Measurements from ENCODE around the gene CNST. TPM values are rescaled to one million over a fixed set of nuclear protein-coding genes. Genes with fewer than 3 reads are reported as not detected.
A peak's percentile ranks its signal among the peaks of the same experiment; 100 is the strongest.

Gene CNST
- total and polyA plus RNA-seq, 2 of the 13 experiments (the other 11 are each of a cell fraction or from before 2014, with no cell fraction given): 6.3 to 12.4 TPM

DNA sequence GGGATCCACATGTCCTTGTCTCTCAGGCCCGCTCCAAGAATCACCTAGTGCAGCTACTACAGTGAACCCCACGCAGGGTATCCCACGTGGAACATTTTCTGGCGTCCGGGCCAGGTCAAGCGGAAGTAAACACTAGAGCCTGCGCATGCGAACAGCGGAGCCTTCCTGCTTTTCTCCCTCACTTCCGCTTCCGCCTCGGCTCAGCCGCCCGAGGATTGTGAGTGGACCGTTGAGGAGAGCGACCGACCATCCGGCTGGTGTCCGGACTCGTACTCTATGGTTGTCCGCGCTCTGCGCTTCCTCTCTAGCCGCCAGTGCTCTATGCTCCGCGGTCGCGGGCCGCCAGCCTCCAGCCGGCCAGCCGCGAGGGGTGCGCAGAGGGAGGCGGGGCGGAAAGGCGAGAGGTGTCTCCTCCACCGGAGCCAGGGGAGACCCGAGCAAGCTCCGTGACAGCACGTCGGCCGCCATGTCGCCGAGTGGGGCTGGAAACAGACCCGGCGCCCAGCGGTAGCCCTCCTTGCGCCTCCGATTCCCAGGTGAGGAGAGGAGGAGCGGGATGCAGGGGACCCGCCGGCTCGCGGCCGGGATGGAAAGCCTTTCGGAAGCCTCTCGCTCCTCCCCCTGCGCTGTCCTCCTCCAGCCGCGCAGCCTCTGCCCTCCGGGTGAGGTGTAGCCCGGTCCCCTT lies at the start of gene CNST, which contains the start of gene TFB2M (continued):
- TF ChIP-seq SRSF9 (IDR thresholded peaks at IDR 0.05; ENCODE audit: borderline replicate concordance, insufficient read depth, low read depth, low read length, poor library complexity, severe bottlenecking) (no peak), ZNF3 (CRISPR knock-in tag; IDR thresholded peaks at IDR 0.05) (no peak), KDM5B (CRISPR knock-in tag; IDR thresholded peaks at IDR 0.05; ENCODE audit: borderline replicate concordance) (peak; percentile 89), MAF1 (CRISPR knock-in tag; IDR thresholded peaks at IDR 0.05; ENCODE audit: borderline replicate concordance) (no peak; the same call in 1 of the 2 replicates), JUN (CRISPR knock-in tag; IDR thresholded peaks at IDR 0.05) (no peak), MAFK (conservative IDR thresholded peaks at IDR 0.05 in 1 of 2, IDR thresholded peaks at IDR 0.05 in 1 of 2; ENCODE audit: low read length in 2 of 2) (no peak), POLR2G (IDR thresholded peaks at IDR 0.05; ENCODE audit: low read depth, low read length) (peak; percentile 90), SUZ12 (IDR thresholded peaks at IDR 0.05; ENCODE audit: low read depth, low read length) (no peak), KLF12 (CRISPR knock-in tag; IDR thresholded peaks at IDR 0.05; ENCODE audit: borderline replicate concordance) (no peak), ZNF234 (CRISPR knock-in tag; conservative IDR thresholded peaks at IDR 0.05) (no peak), SAP130 (CRISPR knock-in tag; IDR thresholded peaks at IDR 0.05; ENCODE audit: low read depth) (peak; percentile 99), FLYWCH1 (CRISPR knock-in tag; IDR thresholded peaks at IDR 0.05) (no peak), TCF7 (IDR thresholded peaks at IDR 0.05; ENCODE audit: low read depth) (no peak)
- TF ChIP-seq, protein P1, sequence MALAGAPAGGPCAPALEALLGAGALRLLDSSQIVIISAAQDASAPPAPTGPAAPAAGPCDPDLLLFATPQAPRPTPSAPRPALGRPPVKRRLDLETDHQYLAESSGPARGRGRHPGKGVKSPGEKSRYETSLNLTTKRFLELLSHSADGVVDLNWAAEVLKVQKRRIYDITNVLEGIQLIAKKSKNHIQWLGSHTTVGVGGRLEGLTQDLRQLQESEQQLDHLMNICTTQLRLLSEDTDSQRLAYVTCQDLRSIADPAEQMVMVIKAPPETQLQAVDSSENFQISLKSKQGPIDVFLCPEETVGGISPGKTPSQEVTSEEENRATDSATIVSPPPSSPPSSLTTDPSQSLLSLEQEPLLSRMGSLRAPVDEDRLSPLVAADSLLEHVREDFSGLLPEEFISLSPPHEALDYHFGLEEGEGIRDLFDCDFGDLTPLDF (CRISPR knock-in tag; IDR thresholded peaks at IDR 0.05): 0 out of 2 replicates have a peak, but pooled peaks have one; percentile 39
- TF ChIP-seq, protein P2, sequence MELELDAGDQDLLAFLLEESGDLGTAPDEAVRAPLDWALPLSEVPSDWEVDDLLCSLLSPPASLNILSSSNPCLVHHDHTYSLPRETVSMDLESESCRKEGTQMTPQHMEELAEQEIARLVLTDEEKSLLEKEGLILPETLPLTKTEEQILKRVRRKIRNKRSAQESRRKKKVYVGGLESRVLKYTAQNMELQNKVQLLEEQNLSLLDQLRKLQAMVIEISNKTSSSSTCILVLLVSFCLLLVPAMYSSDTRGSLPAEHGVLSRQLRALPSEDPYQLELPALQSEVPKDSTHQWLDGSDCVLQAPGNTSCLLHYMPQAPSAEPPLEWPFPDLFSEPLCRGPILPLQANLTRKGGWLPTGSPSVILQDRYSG (CRISPR knock-in tag; IDR thresholded peaks at IDR 0.05): no peak
- TF ChIP-seq, protein P3, sequence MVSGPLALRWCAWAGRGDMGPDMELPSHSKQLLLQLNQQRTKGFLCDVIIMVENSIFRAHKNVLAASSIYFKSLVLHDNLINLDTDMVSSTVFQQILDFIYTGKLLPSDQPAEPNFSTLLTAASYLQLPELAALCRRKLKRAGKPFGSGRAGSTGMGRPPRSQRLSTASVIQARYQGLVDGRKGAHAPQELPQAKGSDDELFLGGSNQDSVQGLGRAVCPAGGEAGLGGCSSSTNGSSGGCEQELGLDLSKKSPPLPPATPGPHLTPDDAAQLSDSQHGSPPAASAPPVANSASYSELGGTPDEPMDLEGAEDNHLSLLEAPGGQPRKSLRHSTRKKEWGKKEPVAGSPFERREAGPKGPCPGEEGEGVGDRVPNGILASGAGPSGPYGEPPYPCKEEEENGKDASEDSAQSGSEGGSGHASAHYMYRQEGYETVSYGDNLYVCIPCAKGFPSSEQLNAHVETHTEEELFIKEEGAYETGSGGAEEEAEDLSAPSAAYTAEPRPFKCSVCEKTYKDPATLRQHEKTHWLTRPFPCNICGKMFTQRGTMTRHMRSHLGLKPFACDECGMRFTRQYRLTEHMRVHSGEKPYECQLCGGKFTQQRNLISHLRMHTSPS (CRISPR knock-in tag; IDR thresholded peaks at IDR 0.05; ENCODE audit: low read depth): peak; percentile 43; the same call in 1 of the 2 replicates
- TF ChIP-seq, protein P4, sequence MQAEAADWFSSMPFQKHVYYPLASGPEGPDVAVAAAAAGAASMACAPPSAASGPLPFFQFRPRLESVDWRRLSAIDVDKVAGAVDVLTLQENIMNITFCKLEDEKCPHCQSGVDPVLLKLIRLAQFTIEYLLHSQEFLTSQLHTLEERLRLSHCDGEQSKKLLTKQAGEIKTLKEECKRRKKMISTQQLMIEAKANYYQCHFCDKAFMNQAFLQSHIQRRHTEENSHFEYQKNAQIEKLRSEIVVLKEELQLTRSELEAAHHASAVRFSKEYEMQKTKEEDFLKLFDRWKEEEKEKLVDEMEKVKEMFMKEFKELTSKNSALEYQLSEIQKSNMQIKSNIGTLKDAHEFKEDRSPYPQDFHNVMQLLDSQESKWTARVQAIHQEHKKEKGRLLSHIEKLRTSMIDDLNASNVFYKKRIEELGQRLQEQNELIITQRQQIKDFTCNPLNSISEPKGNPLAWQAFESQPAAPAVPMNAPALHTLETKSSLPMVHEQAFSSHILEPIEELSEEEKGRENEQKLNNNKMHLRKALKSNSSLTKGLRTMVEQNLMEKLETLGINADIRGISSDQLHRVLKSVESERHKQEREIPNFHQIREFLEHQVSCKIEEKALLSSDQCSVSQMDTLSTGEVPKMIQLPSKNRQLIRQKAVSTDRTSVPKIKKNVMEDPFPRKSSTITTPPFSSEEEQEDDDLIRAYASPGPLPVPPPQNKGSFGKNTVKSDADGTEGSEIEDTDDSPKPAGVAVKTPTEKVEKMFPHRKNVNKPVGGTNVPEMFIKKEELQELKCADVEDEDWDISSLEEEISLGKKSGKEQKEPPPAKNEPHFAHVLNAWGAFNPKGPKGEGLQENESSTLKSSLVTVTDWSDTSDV (CRISPR knock-in tag; IDR thresholded peaks at IDR 0.05): 0 out of 2 replicates have a peak, but pooled peaks have one; percentile 73

Measured in HepG2 (cell line).